Right lobe of liver (tissue), 4 donors: ENCODE results near the gene DMPK.

ENCODE experiments used
- CTCF ChIP-seq, 4 donors: fragments of 200-600 bp in 3 of 4; fragments of 450-650 bp in 1 of 4; IDR thresholded peaks; one replicate each; pipeline versions ENCODE4 v1.5.1 to v1.8.0; 2016 to 2022; ENCODE audit warnings: antibody characterized with exemption in 4 of 4, mild to moderate bottlenecking in 2 of 4
- POLR2A ChIP-seq: fragments of 450-650 bp; IDR thresholded peaks from one replicate; pipeline ENCODE4 v1.6.1; 2017; ENCODE audit warnings: antibody characterized with exemption, mild to moderate bottlenecking
- donor health status: DM: no; HTN: no; CAD: no.
- donor health status: DM: no; HTN: no; CAD: no.
- donor health status: DM: no; HTN: yes; CAD: no.

- no peak for TF ChIP-seq CTCF (IDR thresholded peaks at IDR 0.05)
- no peak for TF ChIP-seq POLR2A
These were observed 40.4 kb upstream of the DMPK start for GRCh38 chr19:45822716-45823115.
